Stimulated activated CD8-positive, alpha-beta memory T cell treated with anti-CD3 and anti-CD28 coated beads, Interleukin-7, amount 100 ng/mL, for 48 hours (primary cell): ENCODE data around the gene ING5.
A peak's percentile ranks its signal among the peaks of the same experiment; 100 is the strongest.

Experiments
- DNase-seq, 2 donors: peaks; one replicate each; pipeline ENCODE4 v3.0.0-alpha.2; 2020; ENCODE audit warnings: low read depth in 1 of 2; ENCODE audit errors: extremely low read depth in 1 of 2

Gene ING5

GRCh38 chr2:241672243-241673188, 29.3 kb upstream of the ING5 start:
- no peak for DNase-seq

DNA sequence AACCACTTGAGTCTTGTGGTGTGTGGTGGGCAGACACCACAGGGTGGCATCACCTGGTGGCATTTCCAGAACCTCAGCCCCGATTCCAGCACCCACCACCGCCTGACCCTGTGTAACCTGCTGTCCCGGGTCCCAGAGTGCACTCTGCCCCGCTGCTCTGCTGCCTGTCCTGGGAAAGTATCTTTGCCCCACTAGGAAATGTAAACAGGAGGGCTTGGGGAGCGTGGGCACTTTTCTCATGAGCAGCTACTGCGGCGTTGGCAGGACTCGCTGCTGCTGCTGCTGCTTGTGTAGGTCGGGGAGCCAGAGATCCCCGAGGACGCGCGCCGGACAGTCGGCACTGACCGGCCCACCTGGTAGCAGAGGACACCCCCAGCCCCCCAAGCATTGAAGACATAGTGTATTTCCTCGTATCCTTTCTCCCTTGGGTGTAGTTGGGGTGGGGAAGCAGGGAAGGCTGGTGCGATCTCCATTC, 28.6 kb upstream of the ING5 start:
- DNase-seq, result no peak

GRCh38 chr2:241673797-241674725, 27.8 kb upstream of the ING5 start:
- DNase-seq, result no peak

DNA sequence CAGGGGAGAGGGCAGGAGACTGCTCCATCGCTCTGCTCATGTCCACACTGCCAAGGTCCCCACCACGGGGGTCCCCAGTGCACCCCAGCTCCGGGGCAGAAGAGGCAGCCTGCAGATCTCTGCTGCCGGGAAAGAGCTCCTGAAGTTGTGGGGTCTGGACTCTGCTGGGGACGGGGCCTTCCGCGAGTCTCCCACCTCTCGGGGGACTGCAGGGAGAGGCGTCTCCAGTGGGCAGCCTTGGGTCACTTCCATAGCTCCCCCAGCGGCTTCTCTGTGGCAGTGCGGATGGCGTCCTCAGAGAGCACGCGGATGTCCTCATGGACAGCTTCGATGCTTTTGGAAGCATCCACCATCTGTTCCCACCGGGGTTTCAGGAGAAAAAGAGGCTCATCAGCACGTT, 26.0 kb upstream of the ING5 start:
- DNase-seq, result no peak

DNA sequence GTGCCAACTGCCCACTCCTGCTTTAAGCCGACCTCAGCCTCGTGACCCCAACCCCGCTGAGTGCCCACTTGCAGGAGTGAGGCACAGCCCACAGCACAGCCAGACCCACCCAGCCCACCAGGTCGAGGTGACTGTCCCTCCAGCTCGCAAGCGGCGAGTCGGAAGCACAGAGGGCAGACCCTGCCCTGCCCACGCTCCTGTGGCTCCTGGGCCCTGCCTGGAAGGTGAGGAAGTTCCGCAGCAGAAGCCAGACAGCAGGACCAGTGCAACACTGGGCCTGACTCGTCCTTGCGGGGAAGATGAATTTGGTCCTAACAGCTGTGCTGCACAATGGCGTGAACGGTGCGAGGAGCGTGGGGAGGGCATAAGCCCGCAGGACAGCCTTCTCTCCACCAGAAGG, 25.2 kb upstream of the ING5 start:
- no peak for DNase-seq

DNA sequence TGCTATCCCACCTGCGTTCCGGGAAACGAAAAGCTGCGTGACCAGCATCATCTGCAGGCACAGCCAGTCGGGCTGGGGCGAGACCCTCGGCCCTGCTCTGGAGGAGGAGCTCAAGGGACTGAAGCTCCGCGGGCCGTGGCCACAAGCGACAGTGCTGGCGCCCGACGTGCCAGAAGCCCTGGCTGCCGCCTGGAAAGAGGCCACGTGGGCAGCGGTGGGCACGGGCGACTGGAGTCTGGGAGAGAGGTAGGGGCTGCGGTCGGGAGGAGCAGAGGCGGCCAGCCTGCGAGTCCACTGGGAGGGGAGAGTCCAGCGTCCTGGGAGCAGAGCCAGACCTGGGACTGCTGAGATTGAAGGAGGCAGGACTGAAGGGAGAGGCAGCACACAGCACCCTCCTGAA, 24.4 kb upstream of the ING5 start:
- no peak for DNase-seq

- no peak for DNase-seq
Measured at GRCh38 chr2:241678307-241678706, 23.5 kb upstream of the ING5 start.

- DNase-seq, result no peak
Measured at GRCh38 chr2:241678784-241679540, 22.9 kb upstream of the ING5 start.

DNA sequence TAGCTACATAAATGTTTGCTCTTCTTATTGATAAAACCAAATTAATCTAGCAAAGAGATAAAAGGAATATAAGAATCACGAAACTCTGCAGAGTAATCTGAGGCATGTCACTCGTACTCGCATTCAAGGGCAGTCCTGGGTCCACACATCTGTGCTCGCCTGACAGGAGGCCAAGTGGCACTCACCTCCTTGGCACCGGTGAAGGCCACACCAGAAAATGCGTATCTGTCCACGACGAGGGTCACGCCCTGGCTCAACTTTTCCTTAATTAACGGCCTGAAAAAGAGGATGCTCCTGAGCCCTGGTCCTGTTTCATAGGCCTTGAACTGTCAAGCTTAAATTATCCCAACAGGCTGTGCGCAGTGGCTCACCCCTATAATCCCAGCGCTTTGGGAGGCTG, 21.8 kb upstream of the ING5 start:
- no peak for DNase-seq

DNA sequence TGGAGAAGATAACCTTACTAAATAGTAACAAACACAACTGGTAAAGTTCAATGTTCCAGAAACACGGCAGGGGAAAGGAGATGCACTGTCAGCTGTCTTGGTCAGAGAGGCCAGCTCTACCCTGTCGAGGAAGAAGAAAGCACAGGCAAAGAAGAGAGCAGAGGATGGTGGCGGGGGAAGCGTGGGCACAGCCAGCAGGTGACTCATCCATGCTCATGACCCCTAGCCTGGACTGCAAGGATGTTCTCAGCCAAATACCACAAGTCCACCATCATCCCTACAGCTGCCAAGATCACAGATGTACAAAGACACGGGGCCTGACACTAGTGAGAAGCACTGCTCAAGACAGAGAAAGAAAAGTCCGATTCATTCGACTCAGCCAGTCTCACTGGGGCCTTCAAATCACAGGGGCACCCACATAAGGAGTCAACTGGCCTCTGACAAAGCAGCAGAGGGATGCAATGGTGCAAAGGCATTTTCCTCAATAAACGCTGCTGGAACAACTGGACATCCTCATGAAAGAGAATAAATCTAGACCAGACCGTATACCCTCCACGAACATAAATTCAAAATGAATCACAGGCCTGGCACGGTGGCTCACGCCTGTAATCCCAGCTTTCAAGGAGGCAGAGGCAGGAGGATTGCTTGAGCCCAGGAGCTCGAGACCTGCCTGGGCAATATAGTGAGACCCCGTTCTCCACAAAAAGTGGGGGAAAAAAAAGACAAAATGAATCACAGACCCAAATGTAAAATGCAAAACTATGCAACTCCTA, 20.8 kb upstream of the ING5 start:
- no peak for DNase-seq

DNA sequence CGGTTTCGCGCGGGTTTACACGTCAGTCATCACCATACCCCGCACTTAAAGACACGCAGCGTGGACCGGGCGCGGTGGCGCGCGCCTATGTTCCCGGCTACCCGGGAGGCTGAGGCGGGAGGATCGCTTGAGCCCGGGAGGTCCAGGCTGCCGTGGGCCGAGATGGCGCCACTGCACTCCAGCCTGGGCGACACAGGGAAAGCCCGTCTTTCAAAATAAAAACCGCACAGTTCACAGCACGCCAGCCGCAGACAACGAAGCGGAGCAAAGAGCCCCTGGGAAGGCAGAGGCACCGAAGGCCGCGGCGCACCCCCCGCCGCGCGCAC, 15.6 kb upstream of the ING5 start:
- no peak for DNase-seq

- peak; percentile 91 to 95 for DNase-seq
Measured at GRCh38 chr2:241686650-241687425, 15.0 kb upstream of the ING5 start, which contains the start of gene DTYMK. TSS of gene DTYMK (minus strand) at chr2:241686815. CDS start at chr2:241686783, 32 bp downstream.

- DNase-seq, result no peak
Measured at GRCh38 chr2:241689306-241689705, 12.5 kb upstream of the ING5 start.

- no peak for DNase-seq
Measured at GRCh38 chr2:241690202-241690717, 11.6 kb upstream of the ING5 start.

DNA sequence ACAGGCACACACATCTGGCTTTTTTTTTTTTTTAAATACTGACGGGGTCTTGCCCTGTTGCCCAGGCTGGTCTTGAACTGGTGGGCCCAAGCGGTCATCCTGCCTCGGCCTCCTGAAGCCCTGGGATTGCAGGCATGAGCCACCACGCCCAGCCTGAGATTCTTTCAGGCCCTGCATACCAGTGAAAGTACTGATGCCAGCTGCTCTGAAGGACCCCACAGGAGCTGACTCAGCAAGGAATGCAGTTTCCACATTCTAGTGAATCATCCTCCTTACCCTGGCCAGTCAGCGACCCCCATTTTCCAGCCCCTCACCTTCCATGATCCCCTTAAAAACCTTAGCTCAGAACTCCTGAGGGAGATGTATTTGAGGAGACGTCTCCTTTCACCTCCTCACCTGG, 9.4 kb upstream of the ING5 start:
- DNase-seq, result no peak

DNA sequence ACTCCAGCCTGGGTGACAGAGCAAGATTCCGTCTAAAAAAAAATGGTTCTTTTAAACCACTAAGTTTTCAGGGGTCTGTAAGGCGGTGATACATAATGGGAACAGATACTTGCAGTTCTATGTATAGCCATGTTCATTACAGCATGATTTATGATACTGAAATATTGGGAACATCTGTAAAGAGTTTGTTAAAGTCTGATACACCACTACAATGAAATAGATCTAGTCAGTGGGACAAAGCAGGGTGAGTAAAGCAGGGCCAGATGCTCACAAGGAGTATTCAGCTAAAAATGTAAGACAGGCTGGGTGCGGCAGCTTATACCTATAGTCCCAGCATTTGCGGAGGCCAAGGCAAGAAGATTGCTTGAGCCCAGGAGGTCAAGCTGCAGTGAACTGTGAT, 6.2 kb upstream of the ING5 start:
- no peak for DNase-seq

GRCh38 chr2:241701149-241701398, 765 bp upstream of the ING5 start:
- DNase-seq, result no peak

- peak; percentile 80 to 87 for DNase-seq
Measured at GRCh38 chr2:241702155-241703031, 554 bp downstream of the ING5 start.
